ENCODE results near the gene FNDC3B.

FNDC3B gene

DNA sequence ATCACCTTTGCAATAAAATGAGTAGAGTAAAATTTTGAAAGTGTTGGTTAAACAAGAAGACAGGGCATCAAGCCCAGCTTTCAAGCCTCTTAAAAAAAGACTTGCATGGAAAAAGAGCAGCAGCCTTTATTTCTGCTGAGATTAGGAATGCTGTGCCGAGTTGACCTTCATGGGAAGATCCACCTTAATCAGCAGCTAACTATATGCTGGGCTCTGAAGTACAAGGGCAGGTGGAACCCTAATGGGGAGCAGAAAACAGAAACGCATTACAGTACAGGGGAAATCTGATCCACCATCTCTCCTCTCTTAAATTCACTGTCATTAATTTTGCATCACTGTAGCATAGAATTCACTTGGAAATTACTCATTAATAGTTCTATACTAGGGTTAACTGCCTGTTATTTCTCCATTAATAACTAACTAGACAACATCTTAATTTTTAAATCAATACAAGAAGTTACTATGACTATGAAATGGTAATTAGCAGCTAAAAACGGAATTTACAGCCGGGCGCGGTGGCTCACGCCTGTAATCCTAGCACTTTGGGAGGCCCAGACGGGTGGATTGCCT lies 275.3 kb downstream of the FNDC3B start:
- peaks cover 29% of the 10 kb centered on the region for H3K36me3 ChIP-seq (ENCODE audit: control insufficient read depth, low read depth, low read length)
- no peak overlapping the region for H3K4me3 ChIP-seq (ENCODE audit: low read length)
- no peak overlapping the region for H3K9ac ChIP-seq (ENCODE audit: low read length)
- no peaks in the 10 kb centered on the region for H3K27me3 ChIP-seq (ENCODE audit: control insufficient read depth, insufficient read depth, low read length)
- no peaks in the 10 kb centered on the region for H3K4me1 ChIP-seq (ENCODE audit: control insufficient read depth, low read depth, low read length)
- no peaks in the 10 kb centered on the region for H3K9me3 ChIP-seq (ENCODE audit: control insufficient read depth, low read depth, low read length)
- H3K27ac ChIP-seq (ENCODE audit: low read length), result no peak overlapping the region

DNA sequence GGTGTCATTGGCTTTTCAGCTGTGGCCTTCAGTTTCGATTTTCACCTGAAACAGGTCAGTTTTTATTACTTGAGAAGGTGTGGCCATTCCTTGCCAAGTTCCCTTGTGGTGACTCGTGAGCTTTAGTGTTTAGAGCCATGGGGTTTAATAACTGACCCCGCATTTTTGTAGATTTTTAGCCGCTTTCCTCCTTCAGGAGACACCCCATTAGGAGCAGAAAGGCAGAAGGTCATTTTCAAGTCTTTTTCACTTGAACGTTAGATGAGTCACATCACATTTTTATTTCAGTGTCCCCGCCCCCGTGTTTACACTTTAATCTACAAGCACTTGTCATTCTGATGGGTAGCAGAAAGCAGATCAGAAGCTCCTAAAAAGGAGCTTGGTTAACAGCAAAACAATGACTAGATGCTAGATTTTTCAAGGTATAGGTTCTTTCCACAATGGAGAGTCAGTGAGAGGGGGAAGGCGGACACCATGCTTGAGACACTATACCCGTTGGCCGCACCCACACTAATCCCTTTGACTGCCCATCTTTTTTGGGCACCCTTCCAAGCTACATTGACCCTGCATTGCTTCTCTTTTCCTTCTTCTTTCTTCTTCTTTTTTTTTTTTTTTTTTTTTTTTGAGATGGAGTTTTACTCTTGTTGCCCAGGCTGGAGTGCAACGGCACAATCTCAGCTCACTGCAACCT lies 276.2 kb downstream of the FNDC3B start:
- H3K9me3 ChIP-seq (ENCODE audit: control insufficient read depth, low read depth, low read length), result no peaks in the 10 kb centered on the region
- no peak overlapping the region for H3K9ac ChIP-seq (ENCODE audit: low read length)
- H3K4me1 ChIP-seq (ENCODE audit: control insufficient read depth, low read depth, low read length), result no peaks in the 10 kb centered on the region
- H3K36me3 ChIP-seq (ENCODE audit: control insufficient read depth, low read depth, low read length), result peaks cover 27% of the 10 kb centered on the region
- no peak overlapping the region for H3K4me3 ChIP-seq (ENCODE audit: low read length)
- H3K27me3 ChIP-seq (ENCODE audit: control insufficient read depth, insufficient read depth, low read length), result no peaks in the 10 kb centered on the region
- no peak overlapping the region for H3K27ac ChIP-seq (ENCODE audit: low read length)

DNA sequence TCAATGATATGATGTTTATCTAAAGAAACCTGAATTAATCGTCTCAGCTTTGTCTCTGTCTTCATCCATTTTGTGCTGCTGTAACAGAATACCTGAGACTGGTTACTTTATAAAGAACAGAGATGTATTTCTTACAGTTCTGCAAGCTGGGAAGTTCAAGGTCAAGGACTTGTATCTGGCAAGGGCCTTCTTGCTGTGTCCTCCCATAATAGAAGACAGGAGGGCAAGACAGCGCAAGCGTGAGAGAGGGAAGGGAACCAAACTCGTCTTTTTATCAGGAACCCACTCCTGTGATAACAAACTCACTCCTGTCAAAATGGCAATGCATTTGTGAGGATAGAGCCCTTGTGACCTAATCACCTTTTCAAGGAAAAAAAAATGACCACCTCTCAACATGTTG lies 277.4 kb downstream of the FNDC3B start:
- peaks cover 19% of the 10 kb centered on the region for H3K36me3 ChIP-seq (ENCODE audit: control insufficient read depth, low read depth, low read length)
- no peak overlapping the region for H3K4me3 ChIP-seq (ENCODE audit: low read length)
- no peaks in the 10 kb centered on the region for H3K4me1 ChIP-seq (ENCODE audit: control insufficient read depth, low read depth, low read length)
- H3K9me3 ChIP-seq (ENCODE audit: control insufficient read depth, low read depth, low read length), result no peaks in the 10 kb centered on the region
- no peak overlapping the region for H3K9ac ChIP-seq (ENCODE audit: low read length)
- no peaks in the 10 kb centered on the region for H3K27me3 ChIP-seq (ENCODE audit: control insufficient read depth, insufficient read depth, low read length)
- H3K27ac ChIP-seq (ENCODE audit: low read length), result no peak overlapping the region

GRCh38 chr3:172317481-172317880 lies 278.1 kb downstream of the FNDC3B start:
- no peak overlapping the region for H3K27ac ChIP-seq (ENCODE audit: low read length)

GRCh38 chr3:172317984-172318383 lies 278.6 kb downstream of the FNDC3B start:
- Histone ChIP-seq H3K4me3 (ENCODE audit: low read length) (no peak overlapping the region), H3K27ac (ENCODE audit: low read length) (no peak overlapping the region), H3K36me3 (ENCODE audit: control insufficient read depth, low read depth, low read length) (peaks cover 6% of the 10 kb centered on the region), H3K4me1 (ENCODE audit: control insufficient read depth, low read depth, low read length) (no peaks in the 10 kb centered on the region), H3K9me3 (ENCODE audit: control insufficient read depth, low read depth, low read length) (no peaks in the 10 kb centered on the region), H3K27me3 (ENCODE audit: control insufficient read depth, insufficient read depth, low read length) (no peaks in the 10 kb centered on the region), H3K9ac (ENCODE audit: low read length) (no peak overlapping the region)

More at GRCh38 chr3:172317481-172317880, 278.1 kb downstream of the FNDC3B start:
- Histone ChIP-seq H3K4me3 (ENCODE audit: low read length) (no peak overlapping the region), H3K27me3 (ENCODE audit: control insufficient read depth, insufficient read depth, low read length) (no peaks in the 10 kb centered on the region), H3K9me3 (ENCODE audit: control insufficient read depth, low read depth, low read length) (no peaks in the 10 kb centered on the region), H3K9ac (ENCODE audit: low read length) (no peak overlapping the region), H3K4me1 (ENCODE audit: control insufficient read depth, low read depth, low read length) (no peaks in the 10 kb centered on the region), H3K36me3 (ENCODE audit: control insufficient read depth, low read depth, low read length) (peaks cover 11% of the 10 kb centered on the region)

GRCh38 chr3:172319595-172319994 lies 280.2 kb downstream of the FNDC3B start:
- H3K4me1 ChIP-seq (ENCODE audit: control insufficient read depth, low read depth, low read length), result no peaks in the 10 kb centered on the region
- no peaks in the 10 kb centered on the region for H3K27me3 ChIP-seq (ENCODE audit: control insufficient read depth, insufficient read depth, low read length)
- H3K27ac ChIP-seq (ENCODE audit: low read length), result no peak overlapping the region
- no peaks in the 10 kb centered on the region for H3K9me3 ChIP-seq (ENCODE audit: control insufficient read depth, low read depth, low read length)
- H3K36me3 ChIP-seq (ENCODE audit: control insufficient read depth, low read depth, low read length), result peaks cover 5% of the 10 kb centered on the region
- no peak overlapping the region for H3K4me3 ChIP-seq (ENCODE audit: low read length)
- H3K9ac ChIP-seq (ENCODE audit: low read length), result no peak overlapping the region

- Histone ChIP-seq H3K36me3 (ENCODE audit: control insufficient read depth, low read depth, low read length) (peaks cover 5% of the 10 kb centered on the region), H3K4me3 (ENCODE audit: low read length) (no peak overlapping the region), H3K27ac (ENCODE audit: low read length) (no peak overlapping the region), H3K9me3 (ENCODE audit: control insufficient read depth, low read depth, low read length) (no peaks in the 10 kb centered on the region), H3K4me1 (ENCODE audit: control insufficient read depth, low read depth, low read length) (no peaks in the 10 kb centered on the region), H3K27me3 (ENCODE audit: control insufficient read depth, insufficient read depth, low read length) (no peaks in the 10 kb centered on the region), H3K9ac (ENCODE audit: low read length) (no peak overlapping the region)
Observed at GRCh38 chr3:172320468-172320867, 281.1 kb downstream of the FNDC3B start.

DNA sequence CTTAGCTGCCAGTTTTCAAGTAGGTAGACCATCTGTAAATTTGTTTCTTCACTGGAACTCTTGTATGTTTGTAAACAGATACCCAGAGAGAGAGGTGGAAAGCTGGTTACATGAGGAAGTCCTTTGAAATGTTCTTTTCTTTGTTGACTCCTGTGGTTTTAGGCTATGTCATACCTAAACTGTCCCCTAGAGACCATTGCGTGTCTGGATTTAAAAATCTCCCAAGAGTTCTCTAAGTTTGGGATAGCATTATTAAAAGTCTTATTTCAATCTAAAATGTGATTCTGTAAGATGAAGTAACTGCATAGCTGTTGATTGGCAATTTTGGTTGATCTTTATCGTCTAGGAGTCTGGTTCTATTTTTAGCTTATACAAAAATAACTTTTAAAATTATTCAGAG lies 281.7 kb downstream of the FNDC3B start:
- Histone ChIP-seq H3K9me3 (ENCODE audit: control insufficient read depth, low read depth, low read length) (no peaks in the 10 kb centered on the region), H3K9ac (ENCODE audit: low read length) (no peak overlapping the region), H3K27ac (ENCODE audit: low read length) (no peak overlapping the region), H3K27me3 (ENCODE audit: control insufficient read depth, insufficient read depth, low read length) (no peaks in the 10 kb centered on the region), H3K4me1 (ENCODE audit: control insufficient read depth, low read depth, low read length) (no peaks in the 10 kb centered on the region), H3K4me3 (ENCODE audit: low read length) (no peak overlapping the region), H3K36me3 (ENCODE audit: control insufficient read depth, low read depth, low read length) (peaks cover 5% of the 10 kb centered on the region)

GRCh38 chr3:172323894-172324610 lies 284.7 kb downstream of the FNDC3B start:
- Histone ChIP-seq H3K4me3 (ENCODE audit: low read length) (no peak overlapping the region), H3K9me3 (ENCODE audit: control insufficient read depth, low read depth, low read length) (no peaks in the 10 kb centered on the region), H3K4me1 (ENCODE audit: control insufficient read depth, low read depth, low read length) (no peaks in the 10 kb centered on the region), H3K27me3 (ENCODE audit: control insufficient read depth, insufficient read depth, low read length) (no peaks in the 10 kb centered on the region), H3K27ac (ENCODE audit: low read length) (no peak overlapping the region), H3K36me3 (ENCODE audit: control insufficient read depth, low read depth, low read length) (no peaks in the 10 kb centered on the region), H3K9ac (ENCODE audit: low read length) (no peak overlapping the region)

- H3K4me3 ChIP-seq (ENCODE audit: low read length), result no peak overlapping the region
- H3K27ac ChIP-seq (ENCODE audit: low read length), result no peak overlapping the region
- no peaks in the 10 kb centered on the region for H3K4me1 ChIP-seq (ENCODE audit: control insufficient read depth, low read depth, low read length)
- no peaks in the 10 kb centered on the region for H3K36me3 ChIP-seq (ENCODE audit: control insufficient read depth, low read depth, low read length)
- no peaks in the 10 kb centered on the region for H3K27me3 ChIP-seq (ENCODE audit: control insufficient read depth, insufficient read depth, low read length)
- no peaks in the 10 kb centered on the region for H3K9me3 ChIP-seq (ENCODE audit: control insufficient read depth, low read depth, low read length)
- H3K9ac ChIP-seq (ENCODE audit: low read length), result no peak overlapping the region
Observed at GRCh38 chr3:172324611-172325203, 285.3 kb downstream of the FNDC3B start.

DNA sequence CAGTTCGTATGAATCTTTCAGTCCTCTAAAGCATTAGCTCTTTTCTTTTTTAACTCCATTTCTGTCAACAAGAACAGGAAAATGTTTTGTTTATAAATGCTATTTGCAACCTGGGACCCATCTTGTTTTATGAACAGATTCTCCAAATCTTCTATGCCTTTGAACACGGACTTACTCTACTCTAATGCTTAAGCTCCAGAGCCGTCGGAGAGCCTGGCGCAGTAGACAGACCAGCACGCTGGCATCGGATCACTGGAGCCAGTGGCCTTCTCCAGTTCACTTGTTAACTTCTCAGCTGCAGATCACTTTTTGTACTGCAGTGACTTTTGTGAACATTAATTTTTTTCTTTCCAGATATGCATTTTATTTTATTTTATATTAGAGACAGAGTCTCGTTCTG lies 286.1 kb downstream of the FNDC3B start:
- H3K4me1 ChIP-seq (ENCODE audit: control insufficient read depth, low read depth, low read length), result no peaks in the 10 kb centered on the region
- H3K9ac ChIP-seq (ENCODE audit: low read length), result no peak overlapping the region
- no peaks in the 10 kb centered on the region for H3K9me3 ChIP-seq (ENCODE audit: control insufficient read depth, low read depth, low read length)
- H3K27ac ChIP-seq (ENCODE audit: low read length), result no peak overlapping the region
- peaks cover 5% of the 10 kb centered on the region for H3K36me3 ChIP-seq (ENCODE audit: control insufficient read depth, low read depth, low read length)
- no peaks in the 10 kb centered on the region for H3K27me3 ChIP-seq (ENCODE audit: control insufficient read depth, insufficient read depth, low read length)
- no peak overlapping the region for H3K4me3 ChIP-seq (ENCODE audit: low read length)
